ENCODE results near the gene PBX1.

Gene PBX1

DNA sequence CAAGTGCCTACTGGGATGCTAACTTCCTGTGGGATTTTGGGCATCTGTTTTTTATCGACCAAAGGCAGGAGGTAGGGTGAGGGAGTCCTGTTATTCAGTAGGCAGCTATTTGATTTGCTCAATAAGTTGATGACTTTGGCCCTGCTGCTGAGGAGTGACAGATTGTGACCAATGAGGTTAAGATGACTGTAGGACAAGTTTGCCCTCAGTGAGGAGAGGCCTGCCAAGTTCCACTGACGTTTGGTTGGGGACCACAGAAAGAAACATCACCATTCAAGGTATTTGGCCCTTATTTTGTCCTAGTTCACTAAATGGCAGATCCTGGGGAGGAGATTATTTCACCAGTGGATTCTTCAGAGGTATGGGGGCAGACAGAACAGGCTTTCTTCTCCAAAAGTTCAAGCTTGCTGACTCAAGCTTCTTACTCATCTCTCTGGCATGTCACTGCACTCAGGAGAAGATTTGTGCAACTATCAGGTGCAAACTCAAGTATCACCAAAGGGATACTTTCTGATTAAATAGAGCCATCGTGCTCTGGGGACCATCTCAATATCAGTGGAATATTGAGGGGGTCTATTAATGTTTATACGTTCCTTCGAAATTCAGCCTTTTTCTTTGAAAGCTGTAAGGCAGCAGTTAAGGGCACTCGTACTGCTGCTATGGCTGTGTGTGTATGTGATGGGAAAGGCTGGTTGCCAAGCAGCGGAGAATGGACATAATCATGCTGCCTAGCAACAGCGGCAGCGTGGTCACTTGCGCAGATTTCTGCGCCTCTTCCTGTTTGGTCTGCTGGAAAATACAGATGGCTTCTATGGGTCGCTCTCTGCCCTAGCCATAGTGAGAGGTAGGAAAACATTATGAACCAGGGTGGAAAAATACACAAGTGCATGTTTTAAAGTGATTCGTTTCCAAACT, 78.7 kb downstream of the PBX1 start:
- Histone ChIP-seq H3K9ac (ENCODE audit: low read depth, low read length) (peak overlapping the region; percentile 16; the same call in 1 of the 2 replicates), H3K27me3 (ENCODE audit: insufficient read depth, low read length) (no peaks in the 10 kb centered on the region), H3K36me3 (ENCODE audit: insufficient read depth, low read depth, low read length) (peaks cover 21% of the 10 kb centered on the region), H3K9me3 (ENCODE audit: insufficient read depth, low read depth, low read length) (no peaks in the 10 kb centered on the region), H3K27ac (ENCODE audit: low read length) (peak overlapping the region; percentile 6), H3K4me1 (ENCODE audit: insufficient read depth, low read length) (peaks cover 57% of the 10 kb centered on the region), H3K4me3 (ENCODE audit: low read length) (no peak overlapping the region)

DNA sequence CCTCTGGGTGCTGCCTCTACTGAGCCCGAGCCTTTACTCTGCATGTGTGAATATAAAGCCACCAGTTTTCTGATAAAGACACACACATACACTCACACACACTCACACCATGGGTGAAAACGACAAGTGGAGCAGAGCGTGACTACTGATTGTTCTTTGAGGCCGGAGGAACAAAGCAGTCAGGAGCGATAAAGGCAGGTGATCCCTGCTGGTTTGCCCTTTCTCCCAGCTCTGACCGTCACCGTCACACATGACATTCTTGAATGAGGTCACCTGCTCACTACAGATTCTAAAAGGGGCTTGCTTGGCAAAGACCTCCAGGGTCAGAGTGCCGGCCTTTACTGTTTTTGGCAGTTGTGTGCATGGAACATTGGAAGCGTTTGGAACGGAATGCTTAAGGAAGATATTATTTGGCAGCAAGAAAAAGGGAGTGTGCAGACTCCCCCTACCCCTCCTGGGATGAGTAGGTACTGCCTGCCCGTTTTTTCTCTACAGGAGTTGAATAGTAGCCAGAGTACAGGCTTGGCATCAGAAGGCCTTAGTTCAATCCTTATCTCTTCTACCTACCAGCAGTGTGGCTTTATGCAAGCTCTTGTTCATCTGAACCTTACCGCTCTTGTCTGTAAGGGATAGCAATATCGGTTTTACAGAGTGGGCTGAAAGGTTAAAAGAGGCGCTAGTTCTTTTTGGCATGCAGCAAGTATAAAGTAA, 79.7 kb downstream of the PBX1 start:
- Histone ChIP-seq H3K27ac (ENCODE audit: low read length) (no peak overlapping the region), H3K36me3 (ENCODE audit: insufficient read depth, low read depth, low read length) (peaks cover 30% of the 10 kb centered on the region), H3K27me3 (ENCODE audit: insufficient read depth, low read length) (no peaks in the 10 kb centered on the region), H3K9ac (ENCODE audit: low read depth, low read length) (peak overlapping the region; percentile 16; the same call in 1 of the 2 replicates), H3K9me3 (ENCODE audit: insufficient read depth, low read depth, low read length) (no peaks in the 10 kb centered on the region), H3K4me1 (ENCODE audit: insufficient read depth, low read length) (peaks cover 54% of the 10 kb centered on the region), H3K4me3 (ENCODE audit: low read length) (no peak overlapping the region)

DNA sequence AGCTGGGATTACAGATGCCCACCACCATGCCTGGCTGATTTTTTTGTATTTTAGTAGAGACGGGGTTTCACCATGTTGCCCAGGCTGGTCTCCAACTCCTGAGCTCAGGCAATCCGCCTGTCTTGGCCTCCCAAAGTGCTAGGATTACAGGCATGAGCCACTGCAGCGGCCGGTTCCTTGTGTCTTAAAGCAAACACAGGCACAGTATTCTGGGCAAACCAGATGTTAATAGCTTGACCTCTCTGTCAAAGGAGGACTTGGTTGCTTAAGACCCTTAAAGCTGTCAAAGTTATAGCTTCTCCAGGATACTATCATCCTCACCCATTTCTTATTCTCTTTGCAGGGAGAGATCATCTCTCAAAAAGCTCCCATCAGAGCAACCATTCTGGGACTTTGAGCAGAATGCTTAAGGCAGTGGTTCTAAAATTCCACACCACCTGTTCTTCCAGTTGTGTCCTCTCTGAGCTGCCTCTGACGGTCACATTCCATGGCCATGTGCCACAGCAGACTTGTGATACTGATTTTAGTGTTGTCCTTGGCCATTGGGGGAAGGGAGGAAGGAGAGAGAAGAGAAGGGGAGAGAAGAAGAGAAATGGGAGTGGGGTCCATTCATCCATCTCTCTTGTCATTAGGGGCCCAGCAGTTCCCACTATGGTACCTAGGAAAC, 81.8 kb downstream of the PBX1 start:
- Histone ChIP-seq H3K9ac (ENCODE audit: low read depth, low read length) (no peak overlapping the region), H3K4me3 (ENCODE audit: low read length) (no peak overlapping the region), H3K9me3 (ENCODE audit: insufficient read depth, low read depth, low read length) (no peaks in the 10 kb centered on the region), H3K4me1 (ENCODE audit: insufficient read depth, low read length) (peaks cover 49% of the 10 kb centered on the region), H3K27ac (ENCODE audit: low read length) (no peak overlapping the region), H3K27me3 (ENCODE audit: insufficient read depth, low read length) (no peaks in the 10 kb centered on the region), H3K36me3 (ENCODE audit: insufficient read depth, low read depth, low read length) (peaks cover 31% of the 10 kb centered on the region)

DNA sequence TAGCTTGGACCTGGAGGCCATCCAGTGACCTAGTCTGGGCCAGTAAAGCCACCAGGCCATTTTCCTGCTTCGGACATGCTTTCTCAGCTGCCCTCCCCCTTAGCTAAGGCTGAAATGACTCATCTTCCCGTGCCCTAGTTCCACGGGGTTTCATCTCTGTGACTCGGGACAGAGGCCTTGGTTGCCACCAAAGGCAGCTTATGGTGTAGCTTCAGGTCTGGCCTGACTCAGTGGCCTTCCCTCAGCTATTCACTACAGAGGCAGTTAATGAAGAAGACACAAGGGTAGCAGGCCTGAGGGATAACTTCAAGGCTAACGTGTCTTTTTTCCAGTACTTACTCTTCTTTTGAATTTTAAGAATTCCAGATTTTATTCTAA, 82.4 kb downstream of the PBX1 start:
- H3K36me3 ChIP-seq (ENCODE audit: insufficient read depth, low read depth, low read length), result peaks cover 34% of the 10 kb centered on the region
- no peaks in the 10 kb centered on the region for H3K27me3 ChIP-seq (ENCODE audit: insufficient read depth, low read length)
- H3K27ac ChIP-seq (ENCODE audit: low read length), result no peak overlapping the region
- no peaks in the 10 kb centered on the region for H3K9me3 ChIP-seq (ENCODE audit: insufficient read depth, low read depth, low read length)
- no peak overlapping the region for H3K4me3 ChIP-seq (ENCODE audit: low read length)
- peaks cover 49% of the 10 kb centered on the region for H3K4me1 ChIP-seq (ENCODE audit: insufficient read depth, low read length)
- H3K9ac ChIP-seq (ENCODE audit: low read depth, low read length), result no peak overlapping the region

DNA sequence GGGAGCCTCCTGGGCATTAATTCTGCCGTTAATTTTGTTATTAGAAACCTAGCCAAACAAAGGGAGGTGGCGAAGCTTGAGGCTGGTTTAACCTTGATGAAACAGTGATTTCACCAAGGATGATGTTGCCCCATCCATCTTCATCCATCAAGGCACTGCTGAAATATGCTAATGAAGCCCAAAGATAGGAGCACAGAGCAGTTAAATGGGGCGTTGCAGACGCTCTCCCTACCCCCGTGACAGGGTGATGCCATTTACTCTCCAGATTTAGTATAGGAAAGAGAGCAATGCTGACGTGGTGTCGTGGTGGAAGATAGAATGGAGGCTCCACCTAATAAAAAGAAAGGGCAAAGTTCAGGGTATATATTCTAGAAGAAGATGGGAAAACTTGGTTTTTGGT, 84.0 kb downstream of the PBX1 start:
- Histone ChIP-seq H3K9ac (ENCODE audit: low read depth, low read length) (no peak overlapping the region), H3K27me3 (ENCODE audit: insufficient read depth, low read length) (no peaks in the 10 kb centered on the region), H3K4me1 (ENCODE audit: insufficient read depth, low read length) (peaks cover 45% of the 10 kb centered on the region), H3K9me3 (ENCODE audit: insufficient read depth, low read depth, low read length) (no peaks in the 10 kb centered on the region), H3K27ac (ENCODE audit: low read length) (no peak overlapping the region), H3K4me3 (ENCODE audit: low read length) (no peak overlapping the region), H3K36me3 (ENCODE audit: insufficient read depth, low read depth, low read length) (peaks cover 32% of the 10 kb centered on the region)

DNA sequence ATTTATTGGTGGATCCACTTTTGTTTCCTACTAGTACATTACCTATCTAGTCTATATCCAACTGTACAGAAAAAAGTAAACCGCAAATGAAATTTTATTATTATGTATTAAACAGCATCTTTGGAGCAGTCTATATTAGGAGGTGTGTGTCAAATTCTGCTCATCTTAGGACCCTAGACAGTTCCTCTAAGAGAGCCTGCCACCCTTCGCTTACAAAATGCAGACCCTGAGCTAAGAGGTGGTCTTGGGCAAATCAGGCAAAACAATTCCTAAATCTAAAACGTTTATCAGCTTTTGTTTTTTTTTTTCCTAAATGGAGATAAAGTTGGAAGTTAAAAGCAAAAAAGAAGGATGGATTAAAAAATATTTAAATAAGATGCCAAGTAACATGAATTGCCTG, 85.3 kb downstream of the PBX1 start:
- Histone ChIP-seq H3K27me3 (ENCODE audit: insufficient read depth, low read length) (no peaks in the 10 kb centered on the region), H3K36me3 (ENCODE audit: insufficient read depth, low read depth, low read length) (peaks cover 32% of the 10 kb centered on the region), H3K9ac (ENCODE audit: low read depth, low read length) (no peak overlapping the region; the same call in 1 of the 2 replicates), H3K4me3 (ENCODE audit: low read length) (no peak overlapping the region), H3K4me1 (ENCODE audit: insufficient read depth, low read length) (peaks cover 45% of the 10 kb centered on the region), H3K27ac (ENCODE audit: low read length) (no peak overlapping the region), H3K9me3 (ENCODE audit: insufficient read depth, low read depth, low read length) (no peaks in the 10 kb centered on the region)

DNA sequence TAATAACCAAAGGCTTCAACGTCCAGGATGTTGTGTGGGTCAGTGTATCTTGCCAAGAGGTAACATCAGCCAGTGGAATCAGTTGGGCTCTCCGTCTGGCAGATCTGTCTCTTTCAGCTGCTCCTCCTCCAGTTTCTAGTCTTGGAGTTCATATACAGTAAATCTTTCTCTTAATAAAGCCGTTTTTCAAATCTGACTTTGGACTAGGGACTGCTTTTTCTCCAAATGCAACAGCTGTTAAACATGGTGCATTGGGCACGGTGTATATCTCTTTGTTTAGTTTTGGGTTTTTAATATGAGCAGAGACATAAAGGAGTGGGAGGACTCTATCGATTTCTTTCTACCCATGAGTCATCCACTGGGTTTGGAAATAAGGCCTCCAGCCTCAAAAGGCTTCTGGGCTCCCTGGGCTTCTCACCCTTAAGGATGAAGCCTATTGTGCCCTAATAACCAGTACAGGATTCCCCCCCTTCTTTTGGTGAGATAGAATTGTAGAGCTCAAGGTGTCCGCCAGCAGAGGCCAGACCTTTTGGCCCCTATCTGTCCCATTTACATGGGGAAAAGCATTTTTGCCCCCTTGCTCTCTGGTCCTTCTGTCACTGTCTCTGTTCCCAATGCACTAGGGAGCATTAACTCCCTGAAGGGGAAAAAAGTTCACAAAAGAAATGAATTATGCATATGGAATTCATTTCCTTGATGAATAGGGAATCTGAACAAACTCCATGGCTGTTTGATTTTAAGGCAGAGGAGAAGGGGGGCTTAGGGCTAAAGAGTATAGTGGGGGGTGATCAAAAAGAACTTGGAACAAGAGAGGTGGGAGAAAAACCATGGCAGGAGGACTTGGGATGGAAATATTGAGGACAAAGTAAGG, 86.0 kb downstream of the PBX1 start:
- H3K36me3 ChIP-seq (ENCODE audit: insufficient read depth, low read depth, low read length), result peaks cover 32% of the 10 kb centered on the region
- H3K27ac ChIP-seq (ENCODE audit: low read length), result no peak overlapping the region
- peaks cover 51% of the 10 kb centered on the region for H3K4me1 ChIP-seq (ENCODE audit: insufficient read depth, low read length)
- 0 out of 2 replicates have a peak overlapping the region, but pooled peaks have one; percentile 7 for H3K4me3 ChIP-seq (ENCODE audit: low read length)
- no peaks in the 10 kb centered on the region for H3K9me3 ChIP-seq (ENCODE audit: insufficient read depth, low read depth, low read length)
- no peak overlapping the region; the same call in 1 of the 2 replicates for H3K9ac ChIP-seq (ENCODE audit: low read depth, low read length)
- no peaks in the 10 kb centered on the region for H3K27me3 ChIP-seq (ENCODE audit: insufficient read depth, low read length)

DNA sequence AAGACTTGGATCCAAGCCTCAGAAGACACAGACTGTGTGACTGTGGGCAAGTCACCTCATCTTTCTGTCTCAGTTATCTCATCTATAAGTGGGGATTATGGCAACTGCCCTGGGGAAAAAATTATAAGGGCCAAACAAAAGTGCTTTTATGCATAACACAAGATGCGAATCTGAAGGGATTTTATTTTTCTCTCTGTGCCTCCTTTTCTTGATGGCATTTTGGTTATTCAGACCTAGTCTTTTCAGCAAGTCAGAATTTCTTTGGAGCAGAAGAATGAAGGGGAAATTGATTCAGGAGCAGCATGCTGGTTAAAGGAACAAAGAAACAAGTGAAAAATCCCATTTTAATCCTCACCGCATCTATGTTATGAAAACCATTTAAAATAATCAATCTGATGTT, 86.9 kb downstream of the PBX1 start:
- no peaks in the 10 kb centered on the region for H3K27me3 ChIP-seq (ENCODE audit: insufficient read depth, low read length)
- no peak overlapping the region for H3K27ac ChIP-seq (ENCODE audit: low read length)
- H3K4me1 ChIP-seq (ENCODE audit: insufficient read depth, low read length), result peaks cover 58% of the 10 kb centered on the region
- peaks cover 32% of the 10 kb centered on the region for H3K36me3 ChIP-seq (ENCODE audit: insufficient read depth, low read depth, low read length)
- no peaks in the 10 kb centered on the region for H3K9me3 ChIP-seq (ENCODE audit: insufficient read depth, low read depth, low read length)
- H3K4me3 ChIP-seq (ENCODE audit: low read length), result no peak overlapping the region
- H3K9ac ChIP-seq (ENCODE audit: low read depth, low read length), result no peak overlapping the region

DNA sequence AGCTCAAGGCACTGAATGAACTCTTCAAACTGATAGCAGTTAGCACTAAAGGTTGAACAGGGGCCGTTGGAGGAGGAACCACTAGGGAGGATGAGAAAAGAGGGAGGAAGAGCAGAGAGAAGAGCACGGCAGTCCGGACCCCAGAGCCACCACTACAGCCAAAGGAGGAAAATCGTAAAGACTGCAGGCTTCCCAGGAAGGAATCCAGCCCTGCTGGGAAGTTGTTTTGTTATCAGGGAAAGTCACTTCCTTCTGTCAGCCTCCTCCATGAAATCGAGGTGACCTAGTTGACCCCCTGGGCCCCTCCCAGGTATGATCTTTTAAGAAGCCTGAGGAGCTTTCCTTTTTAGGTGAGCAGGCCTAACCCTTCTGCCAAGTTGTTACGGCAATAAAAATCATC, 88.2 kb downstream of the PBX1 start:
- peak overlapping the region; percentile 18; the same call in 1 of the 2 replicates for H3K4me3 ChIP-seq (ENCODE audit: low read length)
- H3K9me3 ChIP-seq (ENCODE audit: insufficient read depth, low read depth, low read length), result no peaks in the 10 kb centered on the region
- H3K9ac ChIP-seq (ENCODE audit: low read depth, low read length), result no peak overlapping the region
- H3K27ac ChIP-seq (ENCODE audit: low read length), result peak overlapping the region; percentile 42
- peaks cover 64% of the 10 kb centered on the region for H3K4me1 ChIP-seq (ENCODE audit: insufficient read depth, low read length)
- H3K36me3 ChIP-seq (ENCODE audit: insufficient read depth, low read depth, low read length), result peaks cover 21% of the 10 kb centered on the region
- H3K27me3 ChIP-seq (ENCODE audit: insufficient read depth, low read length), result no peaks in the 10 kb centered on the region

DNA sequence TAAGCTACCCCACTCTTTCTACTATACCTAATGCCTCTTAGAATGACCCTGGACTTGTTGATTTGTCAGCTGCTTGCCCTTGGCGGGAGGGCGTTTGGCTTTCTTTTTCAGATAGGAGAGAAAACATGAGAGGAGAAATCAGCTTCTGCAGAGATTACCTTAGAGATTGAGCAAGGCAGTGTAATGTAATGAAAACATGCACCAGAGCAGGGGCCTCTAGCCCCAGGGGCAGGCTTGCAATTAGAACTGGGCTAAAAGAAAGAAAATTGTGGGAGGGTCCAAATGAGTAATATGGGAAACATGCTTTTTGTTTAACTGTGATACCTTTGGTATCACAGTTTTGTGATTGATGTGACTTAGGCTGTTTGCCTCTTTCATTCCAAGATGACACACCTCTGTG, 89.7 kb downstream of the PBX1 start:
- Histone ChIP-seq H3K27ac (ENCODE audit: low read length) (no peak overlapping the region), H3K9ac (ENCODE audit: low read depth, low read length) (peak overlapping the region; percentile 23; the same call in 1 of the 2 replicates), H3K9me3 (ENCODE audit: insufficient read depth, low read depth, low read length) (no peaks in the 10 kb centered on the region), H3K4me1 (ENCODE audit: insufficient read depth, low read length) (peaks cover 64% of the 10 kb centered on the region), H3K36me3 (ENCODE audit: insufficient read depth, low read depth, low read length) (peaks cover 7% of the 10 kb centered on the region; the same call in 1 of the 2 replicates), H3K27me3 (ENCODE audit: insufficient read depth, low read length) (no peaks in the 10 kb centered on the region), H3K4me3 (ENCODE audit: low read length) (no peak overlapping the region)

DNA sequence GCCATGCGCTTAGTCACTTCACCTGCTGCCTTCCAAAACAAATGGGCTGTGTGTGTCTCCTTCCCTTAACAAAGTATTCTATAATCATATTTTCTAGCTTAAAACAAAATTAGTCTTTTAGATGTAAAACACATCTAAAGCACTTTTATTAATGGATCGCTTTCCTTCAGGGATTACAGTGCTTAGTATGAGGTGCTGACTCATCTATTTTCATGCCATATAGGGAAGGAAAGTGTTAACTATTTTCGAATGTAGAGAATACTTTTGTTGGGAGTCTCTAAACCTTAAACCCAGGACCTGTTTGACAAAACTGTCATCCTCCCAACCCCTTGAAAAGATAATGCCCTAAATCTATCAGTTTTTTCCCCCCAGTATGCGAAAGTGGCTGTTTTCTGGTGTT, 90.2 kb downstream of the PBX1 start:
- H3K9ac ChIP-seq (ENCODE audit: low read depth, low read length), result peak overlapping the region; percentile 23; the same call in 1 of the 2 replicates
- no peak overlapping the region for H3K27ac ChIP-seq (ENCODE audit: low read length)
- H3K4me3 ChIP-seq (ENCODE audit: low read length), result no peak overlapping the region
- H3K9me3 ChIP-seq (ENCODE audit: insufficient read depth, low read depth, low read length), result no peaks in the 10 kb centered on the region
- H3K4me1 ChIP-seq (ENCODE audit: insufficient read depth, low read length), result peaks cover 66% of the 10 kb centered on the region
- H3K27me3 ChIP-seq (ENCODE audit: insufficient read depth, low read length), result no peaks in the 10 kb centered on the region
- H3K36me3 ChIP-seq (ENCODE audit: insufficient read depth, low read depth, low read length), result peaks cover 6% of the 10 kb centered on the region; the same call in 1 of the 2 replicates
